Regular cardiac myocyte (primary cell): Measurements from ENCODE around the gene ZNF557. TPM values are rescaled to one million over a fixed set of nuclear protein-coding genes. Genes with fewer than 3 reads are reported as not detected.

Experiments used
- total RNA-seq: library from RNA; depleted of rRNA; stranded (reverse); fragments of >200 nt; gene quantifications from 2 replicates; pipeline ENCODE4 v1.2.3, GENCODE V29; 2014

The ZNF557 gene
- total RNA-seq, result 17.5 and 20.3 TPM in 2 replicates

GRCh38 chr19:7069042-7069903 is at the start of gene ZNF557:
TSS of gene ZNF557 (plus strand) at chr19:7069703. CDS start at chr19:7075075, 5,372 bp downstream.

GRCh38 chr19:7021331-7021730 is 48.2 kb upstream of the ZNF557 start, which contains the start of gene MBD3L2B:
TSS of gene MBD3L2B (minus strand) at chr19:7021431. CDS start at chr19:7021397, 34 bp downstream.

GRCh38 chr19:7030278-7030677 is 39.2 kb upstream of the ZNF557 start, which contains the start of gene MBD3L5:
TSS of gene MBD3L5 (plus strand) at chr19:7030578. CDS start at chr19:7030612, 34 bp downstream.

GRCh38 chr19:7040079-7040478 is 29.4 kb upstream of the ZNF557 start, which contains the start of gene MBD3L4:
TSS of gene MBD3L4 (minus strand) at chr19:7040179. CDS start at chr19:7040144, 35 bp downstream.

GRCh38 chr19:7049021-7049420 is 20.5 kb upstream of the ZNF557 start, which contains the start of gene MBD3L2:
TSS of gene MBD3L2 (plus strand) at chr19:7049321. CDS start at chr19:7049374, 53 bp downstream.

GRCh38 chr19:7058576-7058975 is 10.9 kb upstream of the ZNF557 start, which contains the start of gene MBD3L3:
TSS of gene MBD3L3 (minus strand) at chr19:7058676. CDS start at chr19:7058605, 71 bp downstream.

Other genes with a start within 250 kb of the ZNF557 start
- not detected in 2 replicates for gene ADGRE1, start 182.1 kb upstream of the ZNF557 start, total RNA-seq
- gene MBD3L2B, start 48.3 kb upstream of the ZNF557 start, total RNA-seq, result not detected in 2 replicates
- gene MBD3L5, start 39.1 kb upstream of the ZNF557 start, total RNA-seq, result not detected in 2 replicates
- gene MBD3L4, start 29.5 kb upstream of the ZNF557 start, total RNA-seq, result not detected in 2 replicates
- gene MBD3L2, start 20.4 kb upstream of the ZNF557 start, total RNA-seq, result not detected in 2 replicates
- not detected in 2 replicates for gene MBD3L3, start 11.0 kb upstream of the ZNF557 start, total RNA-seq
- 13.2 and 40.0 TPM in 2 replicates for gene INSR, start 224.7 kb downstream of the ZNF557 start, total RNA-seq